Measurements from ENCODE around the gene CEACAM7. TPM values are rescaled to one million over a fixed set of nuclear protein-coding genes. Genes with fewer than 3 reads are reported as not detected.

The CEACAM7 gene
- total RNA-seq, 1 donor from 2014 or later: 4.4 TPM

DNA sequence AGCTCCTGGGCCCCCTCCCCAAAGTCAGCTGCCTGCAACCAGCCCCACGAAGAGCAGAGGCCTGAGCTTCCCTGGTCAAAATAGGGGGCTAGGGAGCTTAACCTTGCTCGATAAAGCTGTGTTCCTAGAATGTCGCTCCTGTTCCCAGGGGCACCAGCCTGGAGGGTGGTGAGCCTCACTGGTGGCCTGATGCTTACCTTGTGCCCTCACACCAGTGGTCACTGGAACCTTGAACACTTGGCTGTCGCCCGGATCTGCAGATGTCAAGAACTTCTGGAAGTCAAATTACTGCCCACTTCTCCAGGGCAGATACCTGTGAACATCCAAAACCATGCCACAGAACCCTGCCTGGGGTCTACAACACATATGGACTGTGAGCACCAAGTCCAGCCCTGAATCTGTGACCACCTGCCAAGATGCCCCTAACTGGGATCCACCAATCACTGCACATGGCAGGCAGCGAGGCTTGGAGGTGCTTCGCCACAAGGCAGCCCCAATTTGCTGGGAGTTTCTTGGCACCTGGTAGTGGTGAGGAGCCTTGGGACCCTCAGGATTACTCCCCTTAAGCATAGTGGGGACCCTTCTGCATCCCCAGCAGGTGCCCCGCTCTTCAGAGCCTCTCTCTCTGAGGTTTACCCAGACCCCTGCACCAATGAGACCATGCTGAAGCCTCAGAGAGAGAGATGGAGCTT lies 15.7 kb upstream of the CEACAM7 start:
- peaks cover 2% of the 10 kb centered on the region for H3K9me3 Mint-ChIP-seq
- TF ChIP-seq, protein P1, sequence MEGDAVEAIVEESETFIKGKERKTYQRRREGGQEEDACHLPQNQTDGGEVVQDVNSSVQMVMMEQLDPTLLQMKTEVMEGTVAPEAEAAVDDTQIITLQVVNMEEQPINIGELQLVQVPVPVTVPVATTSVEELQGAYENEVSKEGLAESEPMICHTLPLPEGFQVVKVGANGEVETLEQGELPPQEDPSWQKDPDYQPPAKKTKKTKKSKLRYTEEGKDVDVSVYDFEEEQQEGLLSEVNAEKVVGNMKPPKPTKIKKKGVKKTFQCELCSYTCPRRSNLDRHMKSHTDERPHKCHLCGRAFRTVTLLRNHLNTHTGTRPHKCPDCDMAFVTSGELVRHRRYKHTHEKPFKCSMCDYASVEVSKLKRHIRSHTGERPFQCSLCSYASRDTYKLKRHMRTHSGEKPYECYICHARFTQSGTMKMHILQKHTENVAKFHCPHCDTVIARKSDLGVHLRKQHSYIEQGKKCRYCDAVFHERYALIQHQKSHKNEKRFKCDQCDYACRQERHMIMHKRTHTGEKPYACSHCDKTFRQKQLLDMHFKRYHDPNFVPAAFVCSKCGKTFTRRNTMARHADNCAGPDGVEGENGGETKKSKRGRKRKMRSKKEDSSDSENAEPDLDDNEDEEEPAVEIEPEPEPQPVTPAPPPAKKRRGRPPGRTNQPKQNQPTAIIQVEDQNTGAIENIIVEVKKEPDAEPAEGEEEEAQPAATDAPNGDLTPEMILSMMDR (conservative IDR thresholded peaks at IDR 0.05): no peak
- H3K4me1 Mint-ChIP-seq (ENCODE audit: unreplicated experiment): no peaks in the 10 kb centered on the region
- DNase-seq (ENCODE audit: extremely low spot score, unreplicated experiment): peak; percentile 37
- H3K27ac Mint-ChIP-seq: no peak overlapping the region
- H3K27me3 Mint-ChIP-seq: no peaks in the 10 kb centered on the region
- no peaks in the 10 kb centered on the region for H3K36me3 Mint-ChIP-seq
- H3K4me3 Mint-ChIP-seq: no peak overlapping the region

DNA sequence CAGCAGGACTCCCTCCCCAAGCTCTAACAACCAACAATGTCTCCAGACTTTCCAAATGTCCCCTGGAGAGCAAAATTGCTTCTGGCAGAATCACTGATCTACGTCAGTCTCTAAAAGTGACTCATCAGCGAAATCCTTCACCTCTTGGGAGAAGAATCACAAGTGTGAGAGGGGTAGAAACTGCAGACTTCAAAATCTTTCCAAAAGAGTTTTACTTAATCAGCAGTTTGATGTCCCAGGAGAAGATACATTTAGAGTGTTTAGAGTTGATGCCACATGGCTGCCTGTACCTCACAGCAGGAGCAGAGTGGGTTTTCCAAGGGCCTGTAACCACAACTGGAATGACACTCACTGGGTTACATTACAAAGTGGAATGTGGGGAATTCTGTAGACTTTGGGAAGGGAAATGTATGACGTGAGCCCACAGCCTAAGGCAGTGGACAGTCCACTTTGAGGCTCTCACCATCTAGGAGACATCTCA lies 14.1 kb upstream of the CEACAM7 start:
- DNase-seq (ENCODE audit: extremely low spot score, unreplicated experiment): no peak
- no peaks in the 10 kb centered on the region for H3K4me1 Mint-ChIP-seq (ENCODE audit: unreplicated experiment)
- H3K9me3 Mint-ChIP-seq: peaks cover 9% of the 10 kb centered on the region
- H3K27ac Mint-ChIP-seq: no peak overlapping the region
- TF ChIP-seq, protein P1 (conservative IDR thresholded peaks at IDR 0.05): no peak
- no peak overlapping the region for H3K4me3 Mint-ChIP-seq
- no peaks in the 10 kb centered on the region for H3K27me3 Mint-ChIP-seq
- H3K36me3 Mint-ChIP-seq: no peaks in the 10 kb centered on the region

DNA sequence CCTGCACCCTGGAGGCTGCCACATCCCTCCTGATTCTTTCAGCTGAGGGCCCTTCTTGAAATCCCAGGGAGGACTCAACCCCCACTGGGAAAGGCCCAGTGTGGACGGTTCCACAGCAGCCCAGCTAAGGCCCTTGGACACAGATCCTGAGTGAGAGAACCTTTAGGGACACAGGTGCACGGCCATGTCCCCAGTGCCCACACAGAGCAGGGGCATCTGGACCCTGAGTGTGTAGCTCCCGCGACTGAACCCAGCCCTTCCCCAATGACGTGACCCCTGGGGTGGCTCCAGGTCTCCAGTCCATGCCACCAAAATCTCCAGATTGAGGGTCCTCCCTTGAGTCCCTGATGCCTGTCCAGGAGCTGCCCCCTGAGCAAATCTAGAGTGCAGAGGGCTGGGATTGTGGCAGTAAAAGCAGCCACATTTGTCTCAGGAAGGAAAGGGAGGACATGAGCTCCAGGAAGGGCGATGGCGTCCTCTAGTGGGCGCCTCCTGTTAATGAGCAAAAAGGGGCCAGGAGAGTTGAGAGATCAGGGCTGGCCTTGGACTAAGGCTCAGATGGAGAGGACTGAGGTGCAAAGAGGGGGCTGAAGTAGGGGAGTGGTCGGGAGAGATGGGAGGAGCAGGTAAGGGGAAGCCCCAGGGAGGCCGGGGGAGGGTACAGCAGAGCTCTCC lies 13.5 kb upstream of the CEACAM7 start:
- TF ChIP-seq, protein P1 (conservative IDR thresholded peaks at IDR 0.05): no peak
- H3K4me1 Mint-ChIP-seq (ENCODE audit: unreplicated experiment): no peaks in the 10 kb centered on the region
- H3K4me3 Mint-ChIP-seq: no peak overlapping the region
- H3K36me3 Mint-ChIP-seq: no peaks in the 10 kb centered on the region
- H3K9me3 Mint-ChIP-seq: peaks cover 9% of the 10 kb centered on the region
- DNase-seq (ENCODE audit: extremely low spot score, unreplicated experiment): peak; percentile 36
- H3K27ac Mint-ChIP-seq: no peak overlapping the region
- no peaks in the 10 kb centered on the region for H3K27me3 Mint-ChIP-seq

- no peak overlapping the region for H3K27ac Mint-ChIP-seq
- peak; percentile 49 for DNase-seq (ENCODE audit: extremely low spot score, unreplicated experiment)
- H3K27me3 Mint-ChIP-seq: no peaks in the 10 kb centered on the region
- H3K4me1 Mint-ChIP-seq (ENCODE audit: unreplicated experiment): no peaks in the 10 kb centered on the region
- TF ChIP-seq, protein P1 (conservative IDR thresholded peaks at IDR 0.05): no peak
- no peaks in the 10 kb centered on the region for H3K36me3 Mint-ChIP-seq
- no peak overlapping the region for H3K4me3 Mint-ChIP-seq
- peaks cover 9% of the 10 kb centered on the region for H3K9me3 Mint-ChIP-seq
Observed at GRCh38 chr19:41700381-41701195, 12.5 kb upstream of the CEACAM7 start.

DNA sequence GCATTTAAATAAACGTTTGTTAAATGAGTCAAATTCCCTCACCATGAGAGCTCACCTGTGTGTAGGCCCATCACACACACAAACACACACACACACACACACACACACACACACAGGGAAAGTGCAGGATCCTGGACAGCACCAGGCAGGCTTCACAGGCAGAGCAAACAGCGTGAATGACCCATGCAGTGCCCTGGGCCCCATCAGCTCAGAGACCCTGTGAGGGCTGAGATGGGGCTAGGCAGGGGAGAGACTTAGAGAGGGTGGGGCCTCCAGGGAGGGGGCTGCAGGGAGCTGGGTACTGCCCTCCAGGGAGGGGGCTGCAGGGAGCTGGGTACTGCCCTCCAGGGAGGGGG lies 11.9 kb upstream of the CEACAM7 start:
- H3K9me3 Mint-ChIP-seq: peaks cover 9% of the 10 kb centered on the region
- DNase-seq (ENCODE audit: extremely low spot score, unreplicated experiment): peak; percentile 62
- no peak overlapping the region for H3K4me3 Mint-ChIP-seq
- H3K4me1 Mint-ChIP-seq (ENCODE audit: unreplicated experiment): no peaks in the 10 kb centered on the region
- H3K36me3 Mint-ChIP-seq: no peaks in the 10 kb centered on the region
- no peaks in the 10 kb centered on the region for H3K27me3 Mint-ChIP-seq
- no peak overlapping the region for H3K27ac Mint-ChIP-seq
- TF ChIP-seq, protein P1 (conservative IDR thresholded peaks at IDR 0.05): no peak

Measured in type B pancreatic cell (in vitro differentiated cells).